ENCODE results near the gene ATP8A1.
"Not testable (repeated sequence)": the region's sequence is repeated elsewhere in the genome, so short reads cannot be mapped to it uniquely, and the experiment has no call there.

The ATP8A1 gene

DNA sequence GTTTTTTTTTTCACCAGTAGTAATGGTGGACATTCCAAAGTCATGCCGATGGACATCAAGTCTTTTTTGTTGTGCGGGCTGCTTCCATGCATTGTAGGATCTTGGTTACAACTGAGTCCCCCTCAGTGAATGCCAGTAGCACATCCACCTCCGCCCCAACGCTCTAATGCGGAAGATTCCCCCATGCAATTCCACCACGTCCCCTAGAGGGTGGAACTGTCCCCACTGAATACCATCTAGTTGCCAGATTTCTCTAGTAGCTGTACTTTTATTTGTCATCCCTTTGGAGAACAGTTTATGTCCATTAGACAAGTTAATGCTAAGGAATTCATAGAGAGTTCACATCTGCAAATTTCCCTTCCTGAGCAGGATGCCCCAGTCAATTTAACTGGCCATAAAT is 252.9 kb downstream of the ATP8A1 start:
- peak; percentile 59 for DNase-seq (ENCODE audit: low spot score)

DNA sequence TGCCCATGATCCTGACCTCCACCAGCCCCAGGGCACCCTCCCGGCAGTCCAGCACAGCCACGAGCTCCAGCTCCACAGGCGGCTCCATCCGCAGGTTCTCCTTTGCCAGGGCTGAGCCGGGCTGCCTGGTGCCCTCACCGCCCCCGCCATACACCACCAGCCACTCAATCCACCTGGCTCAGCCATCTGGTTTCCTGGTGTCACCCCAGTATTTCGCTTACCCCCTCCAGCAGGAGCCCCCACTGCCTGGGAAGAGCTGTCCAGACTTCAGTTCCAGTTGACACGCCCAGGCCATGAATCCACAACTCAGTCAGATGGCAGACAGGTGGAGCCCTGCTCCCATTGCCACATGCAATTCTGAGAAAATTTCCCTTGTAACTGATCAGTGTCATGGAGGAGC is 255.7 kb downstream of the ATP8A1 start:
- DNase-seq (ENCODE audit: low spot score), result no peak

DNA sequence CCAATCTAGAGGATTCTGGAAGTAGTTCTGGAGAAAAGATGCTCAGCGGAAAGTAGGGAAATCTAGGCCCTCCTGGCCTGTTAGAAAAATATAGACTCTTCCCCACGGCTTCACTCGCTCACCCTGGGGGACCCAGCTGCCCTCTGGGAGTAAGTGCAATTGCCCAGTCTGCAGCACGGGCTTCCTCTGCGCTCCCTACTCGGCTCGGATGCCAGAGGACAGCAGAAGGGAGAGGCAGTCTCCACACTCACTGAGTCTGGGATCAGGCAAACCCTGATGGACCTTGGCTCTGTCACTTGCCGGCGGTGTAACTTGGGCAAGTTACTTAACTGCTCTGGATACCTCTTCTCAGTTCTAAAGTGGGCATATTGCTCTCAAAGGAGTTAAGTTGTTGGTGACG is 257.5 kb downstream of the ATP8A1 start:
- no peak for DNase-seq (ENCODE audit: low spot score)

DNA sequence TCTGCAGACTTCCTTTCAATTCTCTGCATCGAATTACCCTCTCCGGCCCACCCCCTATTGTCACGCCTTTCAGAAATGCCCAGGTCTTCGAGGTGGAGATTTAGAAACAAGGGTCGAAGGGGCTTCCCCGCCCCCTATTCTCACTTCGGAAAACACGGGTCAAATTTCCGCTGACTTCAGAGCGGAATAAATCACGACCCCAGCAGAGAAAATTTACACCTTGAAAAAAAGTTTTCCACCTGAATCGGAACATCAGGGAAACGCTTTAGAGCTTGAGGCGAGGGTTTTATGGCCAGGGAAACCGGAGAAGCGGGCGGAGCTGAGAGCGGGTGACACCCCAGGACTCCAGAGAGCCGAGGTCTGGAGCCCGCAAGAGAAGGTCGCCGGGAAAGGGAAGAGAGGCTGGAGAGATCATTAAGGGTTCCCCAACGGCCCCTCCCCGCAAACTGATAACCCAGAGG is 258.0 kb downstream of the ATP8A1 start:
- DNase-seq (ENCODE audit: low spot score), result peak; percentile 31

DNA sequence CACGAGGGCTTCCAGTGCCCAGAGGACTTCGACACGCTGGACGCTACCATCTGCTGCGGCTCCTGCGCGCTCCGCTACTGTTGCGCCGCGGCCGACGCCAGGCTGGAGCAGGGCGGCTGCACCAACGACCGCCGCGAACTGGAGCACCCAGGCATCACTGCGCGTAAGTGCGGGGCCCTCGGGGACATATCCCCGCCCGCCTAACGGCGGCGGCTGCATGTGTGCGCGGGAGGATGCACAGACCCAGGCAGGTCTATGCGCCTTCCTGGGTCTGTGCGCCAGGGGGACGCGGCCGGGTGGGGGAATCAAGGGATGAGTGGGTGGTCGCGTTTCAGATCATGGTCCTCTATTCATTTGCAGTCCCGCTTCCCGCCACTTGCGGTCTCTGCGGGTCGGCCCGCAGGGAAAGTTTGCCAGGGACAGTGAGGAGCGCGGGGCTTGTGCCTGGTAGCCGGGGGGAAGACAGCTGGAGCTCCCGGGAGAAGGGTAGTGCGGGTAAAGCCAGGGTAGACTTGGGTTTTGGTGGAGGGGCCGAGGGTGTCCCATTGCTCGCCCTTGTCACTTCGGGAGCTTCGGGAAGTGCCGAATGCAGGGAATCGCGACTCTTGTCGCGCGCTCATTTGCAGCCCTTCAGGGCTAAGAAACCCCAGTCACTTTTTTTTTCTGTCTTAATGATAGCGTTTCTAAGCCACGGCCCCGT is 258.6 kb downstream of the ATP8A1 start:
- DNase-seq (ENCODE audit: low spot score), result peak; percentile 45

DNA sequence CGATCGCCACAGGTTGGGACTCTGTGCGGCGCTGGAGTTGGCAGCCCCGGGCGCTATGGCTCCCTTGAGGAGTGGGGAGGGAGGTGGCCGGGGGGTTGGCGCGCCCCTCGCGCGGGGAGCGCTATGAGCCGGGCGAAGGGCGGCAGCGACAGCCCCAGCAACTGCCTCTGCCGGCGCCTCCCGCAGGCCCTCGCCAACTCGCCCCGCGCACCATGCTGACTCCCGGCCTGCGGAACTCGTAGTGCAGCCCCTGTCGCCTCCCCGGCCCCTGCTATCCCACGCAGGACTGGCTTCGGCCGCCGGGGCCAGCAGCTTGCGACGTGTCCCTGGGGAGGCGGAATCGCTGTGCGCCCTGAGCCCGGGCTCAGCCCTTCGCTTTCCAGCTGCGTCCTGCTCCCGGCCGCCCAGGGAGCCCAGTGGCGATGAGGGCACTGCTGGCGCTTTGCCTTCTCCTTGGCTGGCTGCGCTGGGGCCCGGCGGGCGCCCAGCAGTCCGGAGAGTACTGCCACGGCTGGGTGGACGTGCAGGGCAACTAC is 259.2 kb downstream of the ATP8A1 start:
- DNase-seq (ENCODE audit: low spot score), result no peak

DNA sequence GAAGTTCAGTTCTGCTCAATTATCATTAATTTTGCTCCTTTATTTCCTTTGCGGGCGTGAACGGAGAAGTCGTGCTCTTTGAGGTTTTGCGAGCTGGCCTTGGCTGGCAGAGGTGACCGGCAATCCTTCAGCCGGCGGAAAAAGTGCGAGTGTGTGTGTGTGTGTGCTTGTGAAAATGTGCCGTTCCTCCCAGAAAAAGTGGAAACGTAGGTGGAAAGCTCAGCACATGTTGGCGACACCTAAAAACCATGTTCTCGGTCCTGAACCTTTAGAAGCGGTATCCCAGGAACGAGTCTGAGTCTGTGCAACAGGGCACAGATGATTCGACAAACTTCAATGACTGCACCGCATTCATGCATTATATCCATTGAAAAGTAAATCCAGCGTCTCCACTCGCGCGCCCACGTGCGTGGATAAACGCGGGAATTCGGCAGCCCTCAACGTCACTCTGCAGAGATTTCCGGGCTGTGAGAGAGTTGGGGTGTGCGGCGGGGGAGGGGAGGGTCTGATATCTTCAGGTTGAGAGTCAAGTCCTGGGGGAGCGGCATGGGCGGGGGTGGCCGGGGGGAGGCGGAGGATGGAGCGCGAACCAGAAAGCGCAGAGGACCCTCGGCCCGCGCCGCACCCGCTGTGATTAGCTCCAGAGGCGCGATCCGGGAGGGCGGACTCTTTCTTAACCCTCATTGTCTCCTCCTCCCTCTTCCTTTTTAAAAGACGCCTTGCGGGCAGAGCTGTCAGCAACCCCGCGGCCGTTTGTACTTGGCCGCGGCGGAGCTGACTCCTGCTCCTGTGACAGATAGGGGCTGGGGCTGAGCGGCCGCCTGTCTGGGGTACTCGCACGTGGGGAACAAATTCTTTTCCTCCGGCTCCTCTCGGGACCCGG is 259.9 kb downstream of the ATP8A1 start, which contains the start of gene SHISA3:
TSS of gene SHISA3 (plus strand) at position 737 of the 883 bp plus-strand sequence. CDS start 569 bp downstream, outside the sequence.
- peak; percentile 57 for DNase-seq (ENCODE audit: low spot score)

DNA sequence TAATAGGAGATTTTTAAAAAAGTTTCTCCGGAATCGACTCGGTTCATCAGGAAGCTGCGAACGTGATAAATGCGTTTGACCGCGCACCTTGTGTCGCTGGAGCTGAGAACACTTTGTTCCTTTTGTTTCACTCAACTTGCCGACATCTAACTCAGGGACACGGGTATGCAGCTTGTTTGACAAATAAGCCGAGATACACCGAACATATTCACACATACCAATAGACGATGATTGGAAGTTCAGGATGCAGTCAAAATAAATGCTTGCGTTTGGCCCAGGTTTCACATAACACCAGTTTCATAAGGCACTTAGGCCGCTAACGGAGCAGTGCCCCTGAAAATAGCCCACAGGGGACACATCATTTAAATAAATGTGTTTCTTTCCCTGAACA is 260.5 kb downstream of the ATP8A1 start:
- no peak for DNase-seq (ENCODE audit: low spot score)

DNA sequence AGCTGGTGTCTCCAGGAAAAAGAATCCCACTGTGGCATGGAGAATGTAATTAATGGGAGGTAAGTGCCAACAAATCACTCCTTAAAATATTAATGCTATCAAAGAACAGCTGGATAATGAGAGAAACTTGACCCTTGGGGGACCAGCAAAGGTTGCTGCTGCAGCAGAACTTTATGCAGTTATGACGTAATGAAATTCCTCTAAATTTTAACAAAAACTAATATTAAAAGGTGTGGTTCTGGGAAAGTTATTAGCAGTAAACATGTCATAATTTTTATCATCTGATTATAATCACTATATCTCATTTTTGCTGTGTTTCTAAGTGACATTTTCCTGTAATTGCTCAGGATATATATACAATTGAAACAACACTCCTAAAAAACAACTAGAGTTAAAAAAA is 261.3 kb downstream of the ATP8A1 start:
- no peak for DNase-seq (ENCODE audit: low spot score)

DNA sequence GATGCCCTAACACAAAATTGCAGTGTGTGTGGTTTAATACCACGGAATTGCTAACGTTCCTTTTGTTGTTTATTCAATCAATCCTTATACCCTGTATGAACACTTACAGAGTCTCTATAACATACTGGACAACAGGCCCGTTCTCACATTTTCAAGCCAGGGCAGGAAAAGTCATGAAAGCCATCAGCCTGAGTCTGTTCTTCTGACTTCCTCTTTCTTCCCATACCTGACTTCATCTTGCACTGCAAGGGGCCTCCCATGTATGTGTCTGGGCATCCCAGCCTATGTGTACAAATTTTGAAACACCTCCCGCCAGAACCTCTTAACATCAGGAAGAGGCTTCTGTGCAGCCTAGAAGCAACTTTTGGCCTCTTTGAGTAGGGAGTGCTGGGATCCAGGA is 264.5 kb downstream of the ATP8A1 start:
- DNase-seq (ENCODE audit: low spot score), result no peak

DNA sequence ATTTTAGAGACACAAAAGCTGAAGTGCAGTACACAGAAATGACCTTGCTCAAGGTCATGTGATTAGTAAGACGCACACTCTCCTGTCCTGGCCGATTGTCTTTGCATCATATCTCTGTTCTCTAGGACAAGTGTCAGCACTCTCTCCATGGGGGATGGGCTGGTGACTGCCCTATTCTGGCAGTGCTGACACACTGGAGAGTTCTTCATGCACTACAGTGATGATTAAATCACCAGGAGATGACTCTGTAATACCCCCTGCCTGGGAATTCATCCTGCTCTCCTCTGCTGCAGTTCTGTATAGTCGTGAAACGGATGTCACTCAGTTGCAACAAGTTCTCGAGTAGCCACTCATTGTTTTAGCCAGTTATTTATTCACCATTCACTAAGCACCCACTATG is 264.9 kb downstream of the ATP8A1 start:
- no peak for DNase-seq (ENCODE audit: low spot score)

DNA sequence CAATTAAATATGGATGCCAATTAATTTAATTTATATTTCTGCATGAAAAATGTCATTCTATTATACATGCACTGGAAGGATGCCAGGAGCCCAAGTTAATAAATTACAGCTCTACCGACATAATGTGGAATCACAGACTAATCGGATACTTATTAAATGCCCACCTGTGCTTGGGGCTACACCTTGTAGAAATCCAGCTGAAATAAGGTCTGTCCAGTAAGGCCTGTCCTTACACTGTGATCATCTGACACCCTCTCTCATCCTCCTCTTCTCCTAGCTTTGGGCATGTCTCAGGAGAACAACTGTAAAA is 265.6 kb downstream of the ATP8A1 start:
- DNase-seq (ENCODE audit: low spot score), result no peak

DNA sequence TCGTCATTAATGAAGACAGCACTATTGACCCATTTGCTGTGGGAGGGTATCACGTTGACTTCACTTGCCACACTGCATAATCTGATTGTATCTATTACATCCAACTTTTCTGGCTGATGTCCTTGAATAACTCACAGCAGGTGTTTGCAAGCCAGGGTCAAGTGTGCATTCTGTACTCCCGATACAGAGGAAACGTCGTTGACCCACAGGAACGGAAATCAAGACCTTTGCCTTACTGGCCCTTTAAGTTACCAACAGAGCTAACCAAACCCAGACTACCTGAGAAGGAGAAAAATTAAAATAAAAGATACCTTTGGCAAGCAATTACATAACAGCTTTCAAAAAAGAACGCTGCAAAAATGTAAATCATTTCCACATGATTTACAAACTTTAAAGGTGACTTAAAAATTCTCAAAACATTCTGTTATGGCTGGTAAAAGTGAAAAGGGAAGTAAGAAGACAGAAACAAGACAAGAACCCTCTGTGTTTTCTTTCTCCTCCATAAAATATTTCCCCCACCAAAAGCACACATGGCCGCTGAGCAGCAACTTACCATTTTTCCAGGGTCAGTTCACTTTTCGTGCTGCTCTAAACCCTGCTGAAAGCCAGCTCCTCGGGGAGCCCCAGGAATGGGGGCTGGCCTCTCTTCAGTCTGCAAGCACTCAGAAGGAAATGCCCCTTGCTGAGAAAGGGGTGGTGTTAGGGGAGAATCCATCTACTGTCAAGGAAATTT is 266.1 kb downstream of the ATP8A1 start:
- DNase-seq (ENCODE audit: low spot score), result no peak

DNA sequence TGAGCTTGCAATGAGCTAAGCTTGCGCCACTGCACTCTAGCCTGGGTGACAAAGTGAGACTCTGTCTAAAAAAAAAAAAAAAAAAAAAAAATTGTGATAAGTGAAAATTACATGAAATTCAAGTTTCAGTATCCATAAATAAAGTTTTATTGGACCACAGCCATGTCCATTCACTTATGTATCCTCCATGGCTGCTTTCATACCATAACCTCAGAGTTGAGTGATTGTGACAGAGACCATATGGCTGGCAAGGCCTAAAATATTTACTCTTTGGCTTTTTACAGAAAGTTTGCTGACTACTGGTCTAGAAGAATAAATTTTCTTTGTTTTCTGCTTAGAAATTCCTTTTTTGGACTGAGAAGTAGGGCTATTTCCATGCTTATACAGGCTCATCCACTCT is 271.4 kb downstream of the ATP8A1 start:
- no peak for DNase-seq (ENCODE audit: low spot score)

DNA sequence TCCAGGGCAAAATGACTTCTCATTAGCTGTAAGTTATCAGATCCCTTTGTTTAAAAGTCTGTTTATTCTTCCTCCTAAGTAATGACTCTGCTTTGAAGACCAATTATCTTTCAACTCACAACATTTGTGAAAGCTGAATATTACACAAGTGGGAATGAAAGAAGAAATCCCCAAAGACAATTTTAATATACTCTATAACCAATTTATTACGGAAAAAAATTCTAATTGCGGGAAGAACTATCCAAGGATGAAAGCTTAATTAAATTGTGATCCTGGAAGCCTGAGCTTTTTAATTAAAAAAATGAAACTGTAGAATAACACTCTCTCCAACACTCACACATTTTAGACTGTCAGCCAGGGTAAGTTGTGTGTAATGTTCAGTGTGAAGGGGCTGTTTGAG is 275.2 kb downstream of the ATP8A1 start:
- no peak for DNase-seq (ENCODE audit: low spot score)

DNA sequence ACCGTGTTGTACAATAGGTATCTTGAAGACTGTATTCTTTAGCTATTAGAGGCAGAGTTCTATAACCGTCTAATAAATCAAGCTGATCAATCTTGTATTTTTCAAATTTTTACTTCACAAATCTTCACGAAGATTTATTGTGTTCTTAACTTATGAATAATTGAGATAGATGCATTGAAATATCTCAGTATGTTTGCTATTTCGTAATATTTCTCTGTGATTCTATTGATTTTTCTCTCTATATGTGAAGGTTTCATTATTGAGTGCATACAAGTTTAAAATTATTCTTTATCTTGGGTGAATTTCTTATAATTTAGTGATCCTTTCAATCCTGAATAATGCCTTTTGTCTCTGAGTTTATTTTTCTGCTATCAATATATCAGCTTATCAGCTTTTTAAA is 279.4 kb downstream of the ATP8A1 start:
- no peak for DNase-seq (ENCODE audit: low spot score)

DNA sequence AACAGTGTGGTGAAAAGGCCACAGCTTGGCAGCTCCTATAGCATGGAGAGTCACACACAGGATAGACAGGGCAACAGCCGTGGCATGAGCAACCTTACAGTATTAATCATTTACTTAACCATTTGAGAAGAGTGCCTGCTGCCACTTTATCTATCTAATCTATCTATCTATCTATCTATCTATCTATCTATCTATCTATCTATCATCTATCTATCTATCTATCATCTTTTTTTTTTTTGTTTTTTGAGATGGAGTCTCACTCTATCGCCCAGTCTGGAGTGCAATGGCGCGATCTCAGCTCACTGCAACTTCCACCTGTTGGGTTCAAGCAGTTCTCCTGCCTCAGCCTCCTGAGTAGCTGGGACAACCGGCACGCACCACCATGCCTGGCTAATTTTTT is 284.6 kb downstream of the ATP8A1 start:
- DNase-seq (ENCODE audit: low spot score), result not testable (repeated sequence)

DNA sequence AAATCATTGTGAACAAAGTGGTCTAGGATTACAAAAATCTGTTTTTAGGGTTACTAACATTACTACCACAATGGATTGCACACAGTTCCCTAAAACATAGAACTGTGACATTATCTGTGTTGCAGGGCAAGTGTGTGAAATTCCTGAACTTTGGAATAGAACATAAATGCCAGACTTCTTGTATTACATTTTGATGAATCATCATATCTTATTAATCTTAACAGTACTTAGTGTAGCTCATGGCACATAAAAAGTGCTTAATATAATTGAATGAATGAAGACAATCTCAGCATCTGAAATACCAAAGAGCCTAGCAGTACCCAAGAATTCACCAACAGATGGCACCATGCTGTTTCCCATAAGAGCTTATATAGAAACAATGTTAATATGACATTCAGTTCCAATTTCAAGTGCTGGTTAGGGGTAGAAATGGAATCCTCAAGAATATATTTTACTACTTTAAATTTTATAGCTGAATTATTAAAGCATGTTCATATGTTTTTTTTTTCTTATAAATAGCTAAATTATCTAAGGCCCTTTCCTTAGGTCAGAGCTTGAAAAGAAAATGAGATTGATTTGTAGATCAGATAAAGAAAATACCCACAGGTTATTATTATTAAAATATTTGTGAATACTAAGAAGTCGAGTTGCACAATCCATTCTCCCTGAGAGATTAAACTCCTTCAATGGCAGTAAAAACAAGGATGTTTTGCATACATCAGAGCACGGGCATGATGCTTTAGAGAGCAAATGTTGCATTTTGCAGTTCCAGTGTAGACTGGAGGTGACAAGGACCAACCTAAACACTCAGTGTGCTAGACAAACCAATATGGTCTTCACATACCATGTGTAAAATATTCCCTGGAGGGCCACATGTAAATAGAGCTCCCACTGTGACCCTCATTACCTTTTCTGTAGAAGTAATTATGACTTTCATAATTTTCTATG is 285.3 kb downstream of the ATP8A1 start:
- DNase-seq (ENCODE audit: low spot score), result peak; percentile 31

DNA sequence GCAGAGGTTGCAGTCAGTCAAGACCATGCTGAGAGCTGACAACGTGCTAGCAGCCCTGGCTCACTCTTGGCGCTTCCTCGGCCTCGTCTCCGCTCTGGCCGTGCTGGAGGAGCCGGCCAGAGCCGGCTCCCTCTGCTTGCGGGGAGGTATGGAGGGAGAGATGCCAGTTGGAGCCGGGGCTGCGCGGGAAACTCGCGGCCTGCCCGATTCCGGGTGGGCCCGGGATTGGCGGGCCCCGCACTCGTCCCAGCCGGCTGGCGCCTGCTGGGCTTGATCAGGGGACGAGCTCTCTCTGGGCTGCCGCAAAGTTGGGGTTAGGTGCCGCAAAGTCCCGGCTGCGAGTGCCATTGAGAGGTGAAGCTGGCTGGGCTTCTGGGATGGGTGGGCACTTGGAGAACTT is 287.4 kb downstream of the ATP8A1 start:
- DNase-seq (ENCODE audit: low spot score), result no peak

DNA sequence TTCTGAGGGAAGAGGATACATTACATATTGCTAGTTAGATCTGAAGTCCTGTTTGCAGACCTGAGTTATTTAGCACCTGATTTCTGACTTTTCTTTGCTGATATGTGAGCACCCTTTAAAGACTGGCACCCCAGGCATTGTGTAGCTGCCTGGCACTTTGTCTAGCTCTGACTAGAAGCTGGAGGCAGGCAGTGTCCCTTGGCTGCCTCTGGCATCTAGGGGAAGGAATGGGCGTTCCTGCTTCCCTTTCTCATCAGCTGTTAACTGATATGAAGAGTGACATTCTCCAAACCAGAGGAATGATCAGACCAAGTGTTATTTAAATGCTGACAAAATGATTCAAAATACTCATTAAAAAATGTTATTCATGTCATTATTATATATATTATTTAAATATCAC is 289.9 kb downstream of the ATP8A1 start:
- DNase-seq (ENCODE audit: low spot score), result no peak
